HCT116 (cell line): ENCODE data around the gene TMEM86A. TPM values are rescaled to one million over a fixed set of nuclear protein-coding genes. Genes with fewer than 3 reads are reported as not detected.

Source experiments
- ATAC-seq: fragments of 200-7000 bp; cut with Tn5 transposase; 2 replicates; pipeline ENCODE4 v1.9.1; 2020; ENCODE audit warnings: mild to moderate bottlenecking, moderate library complexity
- BruUV-seq: library from RNA; stranded (reverse); fragments of 400-500 nt; replicated peaks from 2 replicates; lab custom pipeline; 2021; lab: Mats Ljungman, UMichigan
- CTCF ChIA-PET: fragments of 300-600 bp; sonication (Branson Sonifier 250); formaldehyde crosslinking; loops from one replicate; lab custom pipeline; 2021; ENCODE audit warnings: antibody characterized with exemption; lab: Charles Lee
- POLR2A ChIA-PET: fragments of 300-600, 350-600 bp; sonication (Branson Sonifier 250); formaldehyde crosslinking; loops from one replicate; lab custom pipeline; 2021; ENCODE audit warnings: antibody characterized with exemption; lab: Charles Lee
- RAD21 ChIA-PET, 2 experiments: fragments of 300-600 bp; sonication (Branson Sonifier 250); formaldehyde crosslinking; loops; one replicate each; lab custom pipeline; 2023; ENCODE audit warnings: low total read pairs in 2 of 2; ENCODE audit not compliant: uncharacterized antibody in 2 of 2, unreplicated experiment in 2 of 2, low non-redundant PET in 1 of 2; lab: Charles Lee
- DNase-seq: peaks from one replicate; pipeline ENCODE4 v3.0.0-alpha.2; 2010; ENCODE audit warnings: low read depth, low spot score
- H2AFZ ChIP-seq: fragments of 200-600 bp; shearing (Covaris generic), sonication (generic); 2 replicates; pipeline ENCODE4 v1.6.1; 2017; ENCODE audit warnings: low read depth, mixed run types, mixed read lengths, antibody characterized with exemption, low read length; ENCODE audit not compliant: poor library complexity, severe bottlenecking
- H3K27ac ChIP-seq: 2 replicates; pipeline ENCODE4 v1.5.1; 2012; ENCODE audit warnings: low read depth, low read length
- H3K27me3 ChIP-seq: fragments of 200-600 bp; sonication (generic); 2 replicates; pipeline ENCODE4 v1.6.1; 2016; ENCODE audit warnings: mixed run types, low read length, mixed read lengths; ENCODE audit not compliant: insufficient read depth
- H3K36me3 ChIP-seq, 2 experiments: fragments of 200-500 bp in 1 of 2; fragments of 200-600 bp in 1 of 2; sonication (Bioruptor generic) in 1 of 2; sonication (generic) in 1 of 2; 2 replicates each; pipeline versions ENCODE4 v1.5.1 to v1.6.1; 2014 to 2016; ENCODE audit warnings: low read length in 2 of 2, inconsistent platforms in 1 of 2, mixed read lengths in 1 of 2, mixed run types in 1 of 2; ENCODE audit not compliant: insufficient read depth in 2 of 2, control insufficient read depth in 1 of 2
- H3K4me1 ChIP-seq, 2 experiments: fragments of 200-600 bp in 1 of 2; sonication (generic) in 1 of 2; 2 replicates each; pipeline versions ENCODE4 v1.5.1 to v1.6.1; 2012 to 2017; ENCODE audit warnings: low read length in 2 of 2, inconsistent platforms in 1 of 2, mild to moderate bottlenecking in 1 of 2, mixed read lengths in 1 of 2, mixed run types in 1 of 2, moderate library complexity in 1 of 2; ENCODE audit not compliant: insufficient read depth in 2 of 2, control insufficient read depth in 1 of 2
- H3K4me2 ChIP-seq: fragments of 200-600 bp; sonication (generic); 2 replicates; pipeline ENCODE4 v1.6.1; 2017; ENCODE audit warnings: mixed run types, low read length, mixed read lengths
- H3K4me3 ChIP-seq, 2 experiments: fragments of 200-600 bp in 1 of 2; sonication (generic) in 1 of 2; replicated peaks in 1 of 2; 2 replicates each; pipeline ENCODE4 v1.5.1; 2011 to 2016; ENCODE audit warnings: low read length in 2 of 2, control low read depth in 1 of 2, low read depth in 1 of 2, mild to moderate bottlenecking in 1 of 2, mixed read lengths in 1 of 2, mixed run types in 1 of 2
- H3K79me2 ChIP-seq: fragments of 200-600 bp; sonication (generic); 2 replicates; pipeline ENCODE4 v1.6.1; 2017; ENCODE audit warnings: mild to moderate bottlenecking, mixed run types, low read length, moderate library complexity, mixed read lengths; ENCODE audit not compliant: insufficient read depth
- H3K9ac ChIP-seq: fragments of 200-600 bp; sonication (generic); 2 replicates; pipeline ENCODE4 v1.6.1; 2016; ENCODE audit warnings: low read length, mixed read lengths
- H3K9me2 ChIP-seq: fragments of 200-600 bp; sonication (generic), shearing (Covaris generic); 2 replicates; pipeline ENCODE4 v1.6.1; 2017; ENCODE audit warnings: mixed run types, mild to moderate bottlenecking, moderate library complexity; ENCODE audit not compliant: insufficient read depth
- H3K9me3 ChIP-seq, 2 experiments: fragments of 200-500 bp in 1 of 2; fragments of 200-600 bp in 1 of 2; sonication (Bioruptor generic) in 1 of 2; sonication (generic) in 1 of 2; 2 replicates each; pipeline ENCODE4 v1.6.1; 2014 to 2017; ENCODE audit warnings: low read length in 2 of 2, mixed read lengths in 2 of 2, inconsistent platforms in 1 of 2, low read depth in 1 of 2, mild to moderate bottlenecking in 1 of 2, mixed run types in 1 of 2, moderate library complexity in 1 of 2; ENCODE audit not compliant: control insufficient read depth in 1 of 2, insufficient read depth in 1 of 2
- H4K20me1 ChIP-seq: fragments of 200-600 bp; sonication (generic), shearing (Covaris generic); 2 replicates; pipeline ENCODE4 v1.6.1; 2017; ENCODE audit warnings: mixed run types, mild to moderate bottlenecking, moderate library complexity; ENCODE audit not compliant: insufficient read depth
- CBX3 ChIP-seq: IDR thresholded peaks from 2 replicates; pipeline ENCODE4 v1.6.1; 2012; ENCODE audit warnings: low read depth
- ELF1 ChIP-seq: IDR thresholded peaks from 2 replicates; pipeline ENCODE4 v1.6.1; 2012; ENCODE audit warnings: low read depth, borderline replicate concordance
- EZH2phosphoT487 ChIP-seq: fragments of 200-600 bp; IDR thresholded peaks from 2 replicates; pipeline ENCODE4 v1.6.1; 2018; ENCODE audit warnings: antibody characterized with exemption, borderline replicate concordance
- POLR2AphosphoS5 ChIP-seq: IDR thresholded peaks from 2 replicates; pipeline ENCODE4 v1.6.1; 2011; ENCODE audit warnings: mild to moderate bottlenecking, low read depth, low read length, moderate library complexity
- SIN3A ChIP-seq: IDR thresholded peaks from 2 replicates; pipeline ENCODE4 v1.6.1; 2012; ENCODE audit warnings: low read depth
- TCF7L2 ChIP-seq: IDR thresholded peaks from 2 replicates; pipeline ENCODE4 v1.7.0; 2011; ENCODE audit warnings: borderline replicate concordance, inconsistent platforms; ENCODE audit not compliant: insufficient read depth, insufficient read length; ENCODE audit errors: extremely low read depth
- intact Hi-C: fragments of 100-400 bp; cut with micrococcal nuclease; formaldehyde crosslinking; loops from 2 replicates; pipeline ENCODE4 v1.10.0; 2022
- total RNA-seq: library from RNA; stranded (reverse); gene quantifications from one replicate; pipeline ENCODE4 v1.2.1, GENCODE V29; 2021; ENCODE audit not compliant: unreplicated experiment

TMEM86A gene
- total RNA-seq, 1 experiment from 2014 or later, result 2.0 TPM

DNA sequence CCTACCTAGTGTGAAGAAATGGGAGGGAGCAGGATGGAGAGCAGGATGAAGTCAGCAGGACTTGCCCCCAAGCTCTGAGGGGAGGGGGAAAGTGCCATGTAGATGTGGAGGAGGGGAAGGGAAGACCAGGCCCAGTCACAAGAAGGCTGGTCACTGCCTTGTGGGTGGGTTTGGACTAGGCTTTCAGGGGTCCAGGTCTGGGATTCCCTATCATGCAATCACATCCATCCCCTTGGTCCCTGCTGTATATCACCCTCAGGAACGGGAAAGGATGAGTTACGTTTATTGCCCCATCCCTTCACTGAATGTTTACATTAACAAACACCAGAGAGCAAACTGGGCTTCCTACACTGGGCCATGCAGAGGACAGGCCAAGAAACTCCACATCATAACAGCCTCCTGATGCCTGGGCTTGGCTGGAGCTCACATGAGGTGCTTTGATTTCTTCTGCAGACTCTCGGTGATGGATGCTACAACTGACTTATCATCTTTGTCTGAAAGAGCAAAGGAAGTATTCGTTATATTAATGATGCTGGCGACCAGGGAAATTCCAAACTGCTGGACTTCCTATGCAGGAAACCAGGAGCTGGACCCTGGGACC lies 5.6 kb downstream of the TMEM86A start:
- CTCF ChIA-PET, result interaction anchor here (1.2 kb wide), 2 partner anchors 20 to 24 kb away, joined by 3 read pairs; no protein-coding TSS in a partner anchor

DNA sequence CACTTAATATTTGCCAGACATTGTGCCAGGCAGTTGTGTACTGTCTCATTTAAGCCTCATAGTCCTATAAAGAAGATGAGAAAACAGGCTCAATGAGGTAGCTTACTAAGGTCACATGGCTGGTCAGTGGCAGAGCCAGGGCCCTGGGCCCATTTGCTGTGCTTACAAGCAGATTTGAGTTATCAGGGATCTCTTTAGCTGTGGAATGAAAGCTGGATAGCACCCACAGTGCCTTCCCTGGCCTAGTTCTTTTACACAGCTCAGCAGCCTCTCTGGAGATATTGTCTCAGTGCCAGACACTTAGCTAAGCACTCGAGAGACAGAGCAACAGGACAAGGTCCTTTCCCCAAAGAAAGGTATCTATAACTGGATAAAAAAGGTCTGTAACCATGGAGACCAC lies 6.1 kb downstream of the TMEM86A start:
- H3K4me3 ChIP-seq, result no peak overlapping the region
- no peaks in the 10 kb centered on the region for H3K9me3 ChIP-seq
- peaks cover 5% of the 10 kb centered on the region; the same call in 1 of the 2 replicates for H3K27me3 ChIP-seq
- H3K9me2 ChIP-seq, result no peaks in the 10 kb centered on the region
- ATAC-seq, result no peak
- POLR2A ChIA-PET, result no interaction called here
- no TSS peak for BruUV-seq
- peaks cover 11 to 13% of the 10 kb centered on the region in 2 experiments for H3K4me1 ChIP-seq
- no peak overlapping the region for H3K9ac ChIP-seq
- no peaks in the 10 kb centered on the region for H3K36me3 ChIP-seq
- no peak overlapping the region for H3K27ac ChIP-seq
- DNase-seq, result no peak
- H3K79me2 ChIP-seq, result no peaks in the 10 kb centered on the region
- no peaks in the 10 kb centered on the region for H4K20me1 ChIP-seq
- TF ChIP-seq TCF7L2, result no peak
- no peak for TF ChIP-seq CBX3
- no peak for TF ChIP-seq POLR2AphosphoS5
- TF ChIP-seq ELF1, result no peak
- no peak overlapping the region for H2AFZ ChIP-seq
- RAD21 ChIA-PET, result no interaction called here
- intact Hi-C loops, result no loop called here
- H3K4me2 ChIP-seq, result no peak overlapping the region
- CTCF ChIA-PET, result interaction anchor here (1.2 kb wide), 2 partner anchors 19 to 23 kb away, joined by 3 read pairs; no protein-coding TSS in a partner anchor

More for the DNA sequence above, 5.6 kb downstream of the TMEM86A start:
- H3K4me2 ChIP-seq, result no peak overlapping the region
- no peaks in the 10 kb centered on the region for H3K9me2 ChIP-seq
- BruUV-seq, result no TSS peak
- intact Hi-C loops, result no loop called here
- ATAC-seq (no peak), DNase-seq (no peak)
- H3K27ac ChIP-seq, result no peak overlapping the region
- H3K4me1 ChIP-seq, result peaks cover 17 to 19% of the 10 kb centered on the region in 2 experiments
- peaks cover under 1% of the 10 kb centered on the region; the same call in 1 of the 2 replicates for H3K27me3 ChIP-seq
- ChIA-PET POLR2A (no interaction called here), RAD21 (no interaction called here)
- H3K79me2 ChIP-seq, result no peaks in the 10 kb centered on the region
- no peak overlapping the region for H3K9ac ChIP-seq
- H3K36me3 ChIP-seq, result no peaks in the 10 kb centered on the region
- no peaks in the 10 kb centered on the region for H4K20me1 ChIP-seq
- TF ChIP-seq EZH2phosphoT487, result no peak
- TF ChIP-seq SIN3A, result no peak
- no peak for TF ChIP-seq TCF7L2
- no peaks in the 10 kb centered on the region for H3K9me3 ChIP-seq
- H3K4me3 ChIP-seq, result no peak overlapping the region
- H2AFZ ChIP-seq, result no peak overlapping the region
